Testis (tissue), 2 donors: ENCODE results near the gene PLSCR4.

Source experiments
- POLR2A ChIP-seq: fragments of 450-650 bp; IDR thresholded peaks from one replicate; pipeline ENCODE4 v1.6.1; 2017; ENCODE audit warnings: antibody characterized with exemption, mild to moderate bottlenecking, moderate library complexity
- TF ChIP-seq, protein P1 (sequence below), 3 experiments: fragments of 450-650 bp in 2 of 3; fragments of 200-600 bp in 1 of 3; sonication (generic) in 1 of 3; IDR thresholded peaks; one replicate each; pipeline ENCODE4 v1.5.1; 2016 to 2019; ENCODE audit warnings: antibody characterized with exemption in 3 of 3, mild to moderate bottlenecking in 2 of 3, moderate library complexity in 1 of 3

DNA sequence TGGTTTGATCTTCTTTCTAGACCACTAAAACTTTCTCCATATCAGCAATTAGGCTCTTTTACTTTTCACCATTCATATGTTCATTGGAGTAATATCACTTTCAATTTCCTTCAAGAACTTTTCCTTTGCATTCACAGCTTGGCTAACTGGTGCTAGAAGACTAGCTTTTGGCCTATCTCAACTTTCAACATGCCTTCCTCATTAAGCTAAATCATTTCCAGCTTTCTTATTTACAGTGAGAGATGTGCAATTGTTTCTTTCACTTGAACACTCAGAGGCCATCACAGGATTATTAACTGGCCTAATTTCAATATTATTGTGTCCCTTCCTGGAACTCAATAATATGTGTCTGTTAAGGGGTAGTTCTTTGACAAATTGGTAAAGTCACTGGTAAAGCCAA, 47.1 kb downstream of the PLSCR4 start:
- TF ChIP-seq, protein P1, sequence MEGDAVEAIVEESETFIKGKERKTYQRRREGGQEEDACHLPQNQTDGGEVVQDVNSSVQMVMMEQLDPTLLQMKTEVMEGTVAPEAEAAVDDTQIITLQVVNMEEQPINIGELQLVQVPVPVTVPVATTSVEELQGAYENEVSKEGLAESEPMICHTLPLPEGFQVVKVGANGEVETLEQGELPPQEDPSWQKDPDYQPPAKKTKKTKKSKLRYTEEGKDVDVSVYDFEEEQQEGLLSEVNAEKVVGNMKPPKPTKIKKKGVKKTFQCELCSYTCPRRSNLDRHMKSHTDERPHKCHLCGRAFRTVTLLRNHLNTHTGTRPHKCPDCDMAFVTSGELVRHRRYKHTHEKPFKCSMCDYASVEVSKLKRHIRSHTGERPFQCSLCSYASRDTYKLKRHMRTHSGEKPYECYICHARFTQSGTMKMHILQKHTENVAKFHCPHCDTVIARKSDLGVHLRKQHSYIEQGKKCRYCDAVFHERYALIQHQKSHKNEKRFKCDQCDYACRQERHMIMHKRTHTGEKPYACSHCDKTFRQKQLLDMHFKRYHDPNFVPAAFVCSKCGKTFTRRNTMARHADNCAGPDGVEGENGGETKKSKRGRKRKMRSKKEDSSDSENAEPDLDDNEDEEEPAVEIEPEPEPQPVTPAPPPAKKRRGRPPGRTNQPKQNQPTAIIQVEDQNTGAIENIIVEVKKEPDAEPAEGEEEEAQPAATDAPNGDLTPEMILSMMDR (IDR thresholded peaks at IDR 0.05): no peak
- no peak for TF ChIP-seq POLR2A
